GM19238 (cell line): ENCODE data around the gene NAP1L5.

Experiments
- DNase-seq: peaks from one replicate; pipeline ENCODE4 v3.0.0; 2011; ENCODE audit warnings: low spot score; ENCODE audit not compliant: insufficient read length

NAP1L5 gene

DNA sequence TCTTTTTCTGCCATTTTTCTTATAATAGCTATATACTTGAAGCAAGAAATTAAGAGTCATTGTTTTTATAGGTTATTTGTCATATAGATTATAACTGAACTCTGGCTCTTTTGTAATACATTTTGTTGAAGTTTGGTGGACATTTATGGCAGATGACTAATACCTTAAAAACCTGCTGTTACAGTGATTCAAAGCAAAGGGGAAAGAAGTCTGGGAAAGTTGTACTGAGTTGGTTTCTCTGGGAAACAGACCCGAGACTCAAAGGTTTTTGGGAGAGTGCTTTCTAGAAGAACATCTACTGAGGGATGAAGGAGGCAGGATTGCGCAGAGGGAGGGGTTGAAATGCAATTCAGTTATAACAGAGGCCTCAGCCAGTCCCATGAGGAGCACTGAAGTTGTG, 35.9 kb downstream of the NAP1L5 start:
- no peak for DNase-seq

DNA sequence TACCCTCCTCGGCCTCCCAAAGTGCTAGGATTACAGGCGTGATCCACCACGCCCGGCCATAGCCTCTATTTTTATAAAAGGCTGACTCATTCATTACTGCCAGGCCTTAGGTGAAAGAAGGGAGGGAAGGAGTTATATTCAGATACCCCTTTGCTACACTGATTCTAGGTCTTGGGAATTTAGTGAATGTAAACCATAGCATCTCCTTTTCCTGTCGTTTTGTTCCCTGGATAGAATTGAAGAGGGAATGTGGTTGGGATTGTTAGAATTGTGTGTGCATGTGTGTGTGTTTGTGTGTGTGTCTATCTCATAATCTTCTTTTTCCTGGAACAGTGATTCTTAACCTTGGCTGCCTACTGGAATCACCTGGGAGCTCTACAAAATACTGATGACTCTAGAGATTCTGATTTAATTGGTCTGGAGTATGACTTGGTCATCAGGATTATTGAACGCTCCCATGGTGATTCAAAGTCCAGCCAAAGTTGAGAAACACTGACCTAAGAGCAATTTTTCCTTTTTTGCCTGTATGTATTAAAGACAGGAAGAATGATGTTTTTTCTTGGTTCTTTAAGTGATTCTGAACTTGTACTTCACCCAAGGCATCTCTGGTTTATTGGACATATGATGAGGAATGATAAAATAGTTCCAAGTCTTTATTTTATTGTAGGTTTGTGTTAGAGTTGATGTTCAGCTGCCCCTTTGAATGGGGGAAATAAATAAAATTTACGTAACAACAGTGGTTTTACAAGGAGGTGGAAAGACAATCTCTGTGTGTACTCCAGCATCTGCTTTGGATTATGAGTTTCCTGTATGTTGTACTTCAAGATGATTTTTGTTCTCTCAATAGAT, 37.0 kb downstream of the NAP1L5 start:
- no peak for DNase-seq

GRCh38 chr4:88659890-88660208, 37.8 kb downstream of the NAP1L5 start:
- DNase-seq: no peak

DNA sequence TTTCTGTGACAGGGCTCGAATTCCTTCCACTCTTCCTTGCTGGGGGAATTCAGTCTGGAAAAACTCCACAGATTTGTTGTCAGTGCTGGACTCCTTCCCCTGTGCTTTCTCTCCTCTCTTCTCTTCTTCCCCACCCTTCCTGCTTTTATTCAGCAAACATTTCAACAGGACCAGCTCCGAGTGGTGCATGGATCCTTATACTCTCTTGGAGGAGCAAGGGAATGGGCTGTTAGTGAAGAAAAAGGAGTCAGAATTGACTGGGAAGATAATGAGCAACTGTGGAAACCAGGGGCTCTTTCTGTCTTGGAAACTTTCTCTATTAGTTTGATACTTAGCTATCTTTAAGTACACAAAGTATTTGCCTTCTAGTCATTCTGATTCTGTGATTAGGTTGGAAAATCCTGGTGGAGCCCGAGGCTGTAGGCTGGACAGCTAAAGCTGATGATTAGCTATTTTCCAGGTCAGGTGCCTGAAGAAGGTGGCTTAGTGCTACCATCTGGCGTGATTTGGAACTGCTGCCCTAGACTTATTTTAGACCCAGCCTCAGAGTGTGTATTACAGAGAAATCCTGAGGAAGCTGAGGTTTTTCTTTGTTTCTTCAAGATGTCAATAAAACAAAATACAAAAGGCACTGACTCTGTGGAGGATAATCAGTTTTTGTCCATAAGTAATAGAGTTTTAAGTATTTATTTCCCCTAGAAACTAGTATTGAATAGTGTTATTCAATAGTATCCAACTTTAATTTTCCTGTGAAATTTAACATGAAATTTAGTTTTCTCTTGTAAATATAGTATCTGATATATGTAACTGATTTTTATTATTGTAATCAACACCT, 38.4 kb downstream of the NAP1L5 start:
- DNase-seq: peak; percentile 10

- DNase-seq: no peak
These were observed 42.4 kb downstream of the NAP1L5 start for GRCh38 chr4:88655226-88655625.

DNA sequence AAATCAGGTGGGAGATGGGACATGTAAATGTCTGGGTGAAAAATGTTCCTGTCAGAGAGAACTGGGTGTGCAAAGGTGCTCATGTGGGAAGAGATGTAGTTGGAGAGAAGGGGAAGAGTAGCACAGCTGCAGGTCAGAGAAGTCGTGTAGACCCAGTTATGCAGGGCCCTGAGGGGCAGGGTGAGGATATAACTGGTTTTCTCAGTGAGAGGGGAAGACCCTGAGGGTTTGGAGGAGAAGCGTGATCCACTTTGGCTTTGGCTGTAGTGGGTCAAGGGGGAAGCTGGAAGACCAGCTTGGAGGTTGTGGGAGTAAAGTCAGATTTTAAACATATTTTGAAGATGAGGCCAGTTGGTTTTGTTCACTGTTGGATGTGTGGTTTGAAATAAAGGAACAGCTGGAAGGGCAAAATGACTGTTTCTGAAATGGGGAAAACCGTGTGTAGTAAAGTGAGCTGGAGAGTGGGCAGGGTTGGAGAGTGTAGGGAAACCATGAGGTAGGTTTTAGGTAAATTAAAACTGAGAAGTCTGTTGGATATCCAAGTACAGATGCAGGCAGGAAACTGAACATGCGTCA, 44.2 kb downstream of the NAP1L5 start:
- DNase-seq: no peak

DNA sequence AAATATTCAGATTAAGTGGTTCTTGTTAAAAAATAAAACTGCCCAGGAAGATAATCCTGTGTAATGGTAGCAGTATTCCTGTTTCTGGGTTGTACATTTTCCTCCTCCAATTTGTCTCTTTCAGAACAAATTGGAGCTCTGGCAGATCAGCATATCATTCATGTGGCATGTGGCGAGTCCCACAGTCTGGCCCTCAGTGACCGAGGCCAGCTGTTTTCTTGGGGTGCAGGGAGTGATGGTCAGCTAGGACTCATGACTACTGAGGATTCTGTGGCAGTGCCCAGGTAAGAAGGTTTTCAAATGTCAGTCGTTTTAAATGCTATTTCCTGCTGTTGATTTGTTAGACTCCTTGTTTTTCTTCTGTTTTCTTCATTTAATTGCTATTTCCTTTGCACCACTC, 47.9 kb downstream of the NAP1L5 start:
- DNase-seq: no peak

- DNase-seq: no peak
These were observed 50.9 kb downstream of the NAP1L5 start for GRCh38 chr4:88646528-88647280.

- no peak for DNase-seq
These were observed 51.6 kb downstream of the NAP1L5 start for GRCh38 chr4:88645994-88646393.
